Measurements from ENCODE around the gene PTH2R.

- TF ChIP-seq CTCF (conservative IDR thresholded peaks at IDR 0.05 in 1 of 2, IDR thresholded peaks at IDR 0.05 in 1 of 2; ENCODE audit: low read depth in 1 of 2, low read length in 2 of 2): no peak
- no peak for TF ChIP-seq EZH2 (IDR thresholded peaks at IDR 0.05; ENCODE audit: low read length, missing control alignments)
Measured at GRCh38 chr2:208511573-208511972, 105.0 kb downstream of the PTH2R start.
